GM12878 (cell line): ENCODE results near the gene NSL1. TPM values are rescaled to one million over a fixed set of nuclear protein-coding genes. Genes with fewer than 3 reads are reported as not detected.

Experiments used
- ATAC-seq: fragments of 200-7000 bp; cut with Tn5 transposase; 3 replicates; pipeline ENCODE4 v1.9.1; 2020; ENCODE audit warnings: mild to moderate bottlenecking, moderate library complexity
- BruUV-seq: library from RNA; stranded (reverse); fragments of 400-500 nt; replicated peaks from 2 replicates; lab custom pipeline; 2021; lab: Mats Ljungman, UMichigan
- CTCF ChIA-PET: fragments of 300-600 bp; sonication (Branson Sonifier 250); formaldehyde crosslinking; extraction: SDS; loops from one replicate; lab custom pipeline; 2021; ENCODE audit warnings: inconsistent platforms; lab: Yijun Ruan, JAX
- POLR2A ChIA-PET: fragments of 350-600 bp; formaldehyde crosslinking; extraction: SDS; loops from one replicate; lab custom pipeline; 2021; ENCODE audit warnings: inconsistent platforms; lab: Charles Lee
- RAD21 ChIA-PET: fragments of 300-600 bp; sonication (Branson Sonifier 250); formaldehyde crosslinking; loops from one replicate; lab custom pipeline; 2023; ENCODE audit warnings: antibody characterized with exemption; ENCODE audit not compliant: unreplicated experiment; lab: Charles Lee
- SMC1A ChIA-PET: fragments of 300-600 bp; sonication (Branson Sonifier 250); formaldehyde crosslinking; loops from one replicate; lab custom pipeline; 2023; ENCODE audit not compliant: unreplicated experiment, uncharacterized antibody; lab: Charles Lee
- DNase-seq: peaks from one replicate; pipeline ENCODE4 v3.0.0-alpha.2; 2011; ENCODE audit warnings: low read depth, low spot score
- FAIRE-seq: peaks from 3 replicates; lab custom pipeline; 2011; peaks lifted over from hg19 to GRCh38; lab: Jason Lieb, UNC
- H2AFZ ChIP-seq: 2 replicates; pipeline ENCODE4 v1.6.0; 2011; ENCODE audit warnings: low read depth, low read length, control low read depth; ENCODE audit not compliant: control insufficient read depth
- H3K27ac ChIP-seq: 2 replicates; pipeline ENCODE4 v1.5.1; 2011; ENCODE audit warnings: control low read depth; ENCODE audit not compliant: control insufficient read depth, insufficient read depth
- H3K27me3 ChIP-seq, 2 experiments: replicated peaks in 1 of 2; 2 replicates each; pipeline versions ENCODE4 v1.6.0 to v1.6.1; 2011; ENCODE audit warnings: low read length in 1 of 2; ENCODE audit not compliant: control insufficient read depth in 2 of 2, insufficient read depth in 2 of 2
- H3K36me3 ChIP-seq, 2 experiments: 2 replicates each; pipeline ENCODE4 v1.5.1; 2011; ENCODE audit warnings: low read length in 1 of 2; ENCODE audit not compliant: control insufficient read depth in 2 of 2, insufficient read depth in 2 of 2
- H3K4me1 ChIP-seq: 2 replicates; pipeline ENCODE4 v1.6.1; 2011; ENCODE audit warnings: mild to moderate bottlenecking, low read length, moderate library complexity, mixed read lengths; ENCODE audit not compliant: control insufficient read depth, insufficient read depth
- H3K4me2 ChIP-seq: 2 replicates; pipeline ENCODE4 v1.6.0; 2011; ENCODE audit warnings: control low read depth; ENCODE audit not compliant: control insufficient read depth, insufficient read depth
- H3K4me3 ChIP-seq: fragments of 200-600 bp; sonication (generic); 2 replicates; pipeline ENCODE4 v1.5.1; 2016
- H3K79me2 ChIP-seq: 2 replicates; pipeline ENCODE4 v1.6.0; 2011; ENCODE audit warnings: low read length; ENCODE audit not compliant: control insufficient read depth, insufficient read depth
- H3K9ac ChIP-seq: 2 replicates; pipeline ENCODE4 v1.8.0; 2011; ENCODE audit warnings: low read length, control low read depth, mixed read lengths; ENCODE audit not compliant: control insufficient read depth, insufficient read depth
- H3K9me3 ChIP-seq: replicated peaks from 3 replicates; pipeline ENCODE4 v1.5.1; 2011; ENCODE audit warnings: mild to moderate bottlenecking, low read length; ENCODE audit not compliant: control insufficient read depth, insufficient read depth
- H4K20me1 ChIP-seq: 2 replicates; pipeline ENCODE4 v1.6.0; 2011; ENCODE audit not compliant: control insufficient read depth, insufficient read depth
- EP300 ChIP-seq, 2 experiments: fragments of 150-350 bp in 1 of 2; IDR thresholded peaks; 2 replicates each; pipeline ENCODE4 v1.6.1; 2011 to 2012; ENCODE audit warnings: low read depth in 2 of 2, low read length in 2 of 2, borderline replicate concordance in 1 of 2, improper control_type of control experiment in 1 of 2, inconsistent platforms in 1 of 2; ENCODE audit not compliant: control insufficient read depth in 1 of 2
- FOS ChIP-seq: IDR thresholded peaks from 3 replicates; pipeline ENCODE4 v1.6.1; 2011; ENCODE audit warnings: borderline replicate concordance; ENCODE audit not compliant: insufficient read length; ENCODE audit errors: extremely low read depth
- SMAD5 ChIP-seq: IDR thresholded peaks from 2 replicates; pipeline ENCODE4 v1.6.1; 2016; ENCODE audit warnings: antibody characterized with exemption, low read depth
- SP1 ChIP-seq: IDR thresholded peaks from one replicate; pipeline ENCODE4 v1.6.1; 2011; ENCODE audit warnings: low read depth, low read length
- SRF ChIP-seq, 2 experiments: IDR thresholded peaks; 2 replicates each; pipeline ENCODE4 v1.6.1; 2011; ENCODE audit warnings: low read depth in 2 of 2, low read length in 2 of 2, mild to moderate bottlenecking in 1 of 2, moderate library complexity in 1 of 2
- USF2 ChIP-seq: IDR thresholded peaks from 2 replicates; pipeline ENCODE4 v1.6.1; 2011; ENCODE audit warnings: low read depth, low read length, improper control_type of control experiment, borderline replicate concordance
- WGBS: methylation state at CpG from one replicate; pipeline ENCODE4 v1.1.6; 2016; ENCODE audit warnings: low lambda C conversion rate; ENCODE audit not compliant: insufficient replicate concordance, insufficient coverage; ENCODE audit errors: missing lambda C conversion rate; 5-methylcytosine and 5-hydroxymethylcytosine counted together
- in situ Hi-C: fragments of 300-500 bp; cut with MboI; formaldehyde crosslinking; loops from 9 replicates; pipeline ENCODE4 v1.14.3; 2018; ENCODE audit warnings: mixed read lengths
- intact Hi-C: fragments of 100-400 bp; cut with micrococcal nuclease; formaldehyde crosslinking; loops from one replicate; pipeline ENCODE4 v1.14.2; 2022; ENCODE audit not compliant: unreplicated experiment
- polyA plus RNA-seq, 11 experiments: library from polyadenylated mRNA; depleted of rRNA in 4 of 11; unstranded in 6 of 11; stranded (reverse) in 5 of 11; fragments of >200 nt; fragmentation: Nextera tagmentation in 4 of 11; fragmentation: Illumina TruSeq in 1 of 11; extraction: Ambion mirVana in 4 of 11; extraction: Trizol in 1 of 11; gene quantifications; 1 replicate in 1 of 11; 2 replicates in 10 of 11; pipeline versions ENCODE4 v1.2.1 to v1.2.3, GENCODE V29; 2011 to 2016; ENCODE audit warnings: inconsistent platforms in 2 of 11, missing spikeins in 2 of 11, low read depth in 1 of 11
- total RNA-seq, 4 experiments: library from RNA; depleted of rRNA in 3 of 4; stranded (reverse); fragments of >200 nt in 3 of 4; fragmentation: Illumina TruSeq in 1 of 4; extraction: Trizol in 1 of 4; gene quantifications; 2 replicates each; pipeline versions ENCODE4 v1.2.1 to v1.2.3, GENCODE V29; 2013 to 2021
- TF ChIP-seq, protein P1 (sequence below): fragments of 450-650 bp; IDR thresholded peaks from 2 replicates; pipeline ENCODE4 v1.6.1; 2018; ENCODE audit warnings: borderline replicate concordance, mild to moderate bottlenecking; ENCODE audit not compliant: partially characterized antibody

NSL1 gene
- total and polyA plus RNA-seq, 10 of the 15 experiments (the other 5 are each of a cell fraction or from before 2014, with no cell fraction given), result 36.7 to 74.2 (median 46.4) TPM

DNA sequence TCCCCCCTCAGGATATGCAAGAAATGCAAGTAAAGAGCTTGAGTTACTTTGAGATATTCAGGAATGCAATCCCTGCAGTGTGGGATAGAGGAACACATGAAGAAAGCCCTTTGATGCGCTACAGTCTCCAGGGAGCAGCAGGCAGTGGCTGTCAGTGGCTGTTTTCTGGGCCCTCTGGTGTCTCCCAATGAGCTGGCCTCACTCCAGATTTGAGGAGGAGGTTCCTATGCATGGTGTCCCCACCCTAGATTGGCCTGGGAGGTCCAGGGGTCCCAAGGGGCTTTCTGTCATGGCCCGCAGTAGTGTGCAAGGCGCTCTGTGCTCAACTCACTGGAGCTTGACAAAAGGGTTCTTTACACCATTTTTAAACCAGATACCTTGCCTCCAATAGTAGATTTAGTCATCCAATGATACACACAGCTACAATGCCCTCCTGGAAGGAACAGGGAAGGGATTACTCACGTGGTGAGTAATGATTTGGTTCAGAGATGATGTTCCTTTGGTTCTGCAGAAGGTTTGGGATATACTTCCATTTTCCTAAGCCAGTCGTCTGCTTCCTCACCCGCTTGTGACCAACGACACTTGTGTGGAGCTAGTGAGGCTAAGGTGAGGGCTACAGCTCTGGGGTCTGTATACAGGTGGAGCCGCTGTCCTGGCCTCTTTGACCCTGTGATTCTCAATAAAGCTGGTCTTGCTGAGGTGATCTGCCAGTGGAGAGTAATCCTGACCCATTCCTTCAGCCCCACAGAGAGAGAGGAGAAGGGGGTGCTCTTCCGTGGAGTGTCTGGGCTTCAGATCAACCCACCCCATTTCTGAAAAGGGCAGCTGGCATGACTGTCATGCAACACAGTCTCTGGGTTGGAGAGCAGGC is 98.6 kb downstream of the NSL1 start:
- no peak overlapping the region for H3K9ac ChIP-seq
- FAIRE-seq, result no peak
- no peak overlapping the region for H2AFZ ChIP-seq
- in situ Hi-C loops (no loop called here), intact Hi-C loops (no loop called here)
- TF ChIP-seq SMAD5 (no peak), FOS (no peak), EP300 (IDR thresholded peaks at IDR 0.05; ENCODE audit: borderline replicate concordance in 1 of 2, control insufficient read depth in 1 of 2, low read depth in 2 of 2, low read length in 2 of 2) (no peak), SP1 (no peak), SRF (IDR thresholded peaks at IDR 0.05; ENCODE audit: low read depth in 2 of 2, low read length in 2 of 2) (no peak), USF2 (no peak)
- TF ChIP-seq, protein P1, sequence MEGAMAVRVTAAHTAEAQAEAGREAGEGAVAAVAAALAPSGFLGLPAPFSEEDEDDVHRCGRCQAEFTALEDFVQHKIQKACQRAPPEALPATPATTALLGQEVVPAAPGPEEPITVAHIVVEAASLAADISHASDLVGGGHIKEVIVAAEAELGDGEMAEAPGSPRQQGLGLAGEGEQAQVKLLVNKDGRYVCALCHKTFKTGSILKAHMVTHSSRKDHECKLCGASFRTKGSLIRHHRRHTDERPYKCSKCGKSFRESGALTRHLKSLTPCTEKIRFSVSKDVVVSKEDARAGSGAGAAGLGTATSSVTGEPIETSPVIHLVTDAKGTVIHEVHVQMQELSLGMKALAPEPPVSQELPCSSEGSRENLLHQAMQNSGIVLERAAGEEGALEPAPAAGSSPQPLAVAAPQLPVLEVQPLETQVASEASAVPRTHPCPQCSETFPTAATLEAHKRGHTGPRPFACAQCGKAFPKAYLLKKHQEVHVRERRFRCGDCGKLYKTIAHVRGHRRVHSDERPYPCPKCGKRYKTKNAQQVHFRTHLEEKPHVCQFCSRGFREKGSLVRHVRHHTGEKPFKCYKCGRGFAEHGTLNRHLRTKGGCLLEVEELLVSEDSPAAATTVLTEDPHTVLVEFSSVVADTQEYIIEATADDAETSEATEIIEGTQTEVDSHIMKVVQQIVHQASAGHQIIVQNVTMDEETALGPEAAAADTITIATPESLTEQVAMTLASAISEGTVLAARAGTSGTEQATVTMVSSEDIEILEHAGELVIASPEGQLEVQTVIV, result no peak
- RAD21 ChIA-PET, result interaction anchor here (1.1 kb wide), 1 partner anchor 28 kb away, joined by 5 read pairs; no protein-coding TSS in a partner anchor
- 76% methylated on average over 9 of the region's 9 CpGs for WGBS
- H3K4me1 ChIP-seq, result peaks cover 21% of the 10 kb centered on the region
- H3K4me2 ChIP-seq, result no peak overlapping the region
- no peak overlapping the region for H3K27ac ChIP-seq
- no peaks in the 10 kb centered on the region for H3K9me3 ChIP-seq
- peaks cover 0 to 5% of the 10 kb centered on the region in 2 experiments; a peak in 1 of 4 replicates for H3K36me3 ChIP-seq
- POLR2A ChIA-PET, result interaction anchor here (0.6 to 1.0 kb wide), 2 partner anchors 63 to 105 kb away, joined by 3 read pairs; no protein-coding TSS in a partner anchor
- no peaks in the 10 kb centered on the region for H3K27me3 ChIP-seq
- CTCF ChIA-PET, result interaction anchor here (0.6 to 4.7 kb wide), 10 partner anchors 9 to 237 kb away, joined by 3 to 16 read pairs (median 4); no protein-coding TSS in a partner anchor
- H4K20me1 ChIP-seq, result no peaks in the 10 kb centered on the region
- H3K4me3 ChIP-seq, result no peak overlapping the region
- no peak for DNase-seq
- SMC1A ChIA-PET, result interaction anchor here (0.5 to 1.7 kb wide), 9 partner anchors 9 to 220 kb away, joined by 3 to 5 read pairs (median 3); no protein-coding TSS in a partner anchor
- peaks cover 6% of the 10 kb centered on the region for H3K79me2 ChIP-seq
- no peak for ATAC-seq
- no TSS peak for BruUV-seq
